H9 (cell line): ENCODE results near the gene PRR20D. TPM values are rescaled to one million over a fixed set of nuclear protein-coding genes. Genes with fewer than 3 reads are reported as not detected.

ENCODE experiments used
- DNase-seq: peaks from one replicate; pipeline ENCODE4 v3.0.0-alpha.2; 2017
- H2AFZ ChIP-seq: one replicate; pipeline ENCODE4 v1.6.1; 2013; ENCODE audit warnings: mild to moderate bottlenecking, low read length, control low read depth, moderate library complexity
- H2AK5ac ChIP-seq: 2 replicates; pipeline ENCODE4 v1.6.1; 2013; ENCODE audit warnings: low read length, control low read depth, mixed read lengths; ENCODE audit not compliant: insufficient read length
- H2BK120ac ChIP-seq: one replicate; pipeline ENCODE4 v1.6.1; 2013; ENCODE audit warnings: low read depth, mild to moderate bottlenecking, low read length, control low read depth, inconsistent platforms; ENCODE audit not compliant: poor library complexity, severe bottlenecking
- H2BK12ac ChIP-seq: 2 replicates; pipeline ENCODE4 v1.6.1; 2013; ENCODE audit warnings: low read length, control low read depth, mixed read lengths, low read depth; ENCODE audit not compliant: insufficient read length
- H2BK15ac ChIP-seq: 2 replicates; pipeline ENCODE4 v1.6.1; 2013; ENCODE audit warnings: low read depth, low read length, control low read depth
- H2BK20ac ChIP-seq: one replicate; pipeline ENCODE4 v1.6.1; 2013; ENCODE audit warnings: low read depth, mild to moderate bottlenecking, low read length, control low read depth, inconsistent platforms; ENCODE audit not compliant: poor library complexity, severe bottlenecking
- H2BK5ac ChIP-seq: 2 replicates; pipeline ENCODE4 v1.6.1; 2013; ENCODE audit warnings: low read length, control low read depth, mixed read lengths; ENCODE audit not compliant: insufficient read length
- H3K14ac ChIP-seq: 2 replicates; pipeline ENCODE4 v1.6.1; 2013; ENCODE audit warnings: low read length, control low read depth; ENCODE audit not compliant: insufficient read depth
- H3K18ac ChIP-seq: 2 replicates; pipeline ENCODE4 v1.6.1; 2013; ENCODE audit warnings: low read depth, mild to moderate bottlenecking, mixed read lengths, low read length, control low read depth; ENCODE audit not compliant: insufficient read length
- H3K23ac ChIP-seq: 2 replicates; pipeline ENCODE4 v1.6.1; 2013; ENCODE audit warnings: low read length, control low read depth, mixed read lengths, low read depth; ENCODE audit not compliant: insufficient read length
- H3K23me2 ChIP-seq: 2 replicates; pipeline ENCODE4 v1.6.1; 2013; ENCODE audit warnings: low read depth, mild to moderate bottlenecking, mixed read lengths, low read length, control low read depth; ENCODE audit not compliant: insufficient read length, poor library complexity, severe bottlenecking
- H3K27ac ChIP-seq: 2 replicates; pipeline ENCODE4 v1.5.1; 2013; ENCODE audit warnings: low read length, control low read depth, mixed read lengths, low read depth; ENCODE audit not compliant: insufficient read length
- H3K27me3 ChIP-seq: 2 replicates; pipeline ENCODE4 v1.6.1; 2013; ENCODE audit warnings: low read length, control low read depth, inconsistent platforms; ENCODE audit not compliant: insufficient read depth
- H3K4ac ChIP-seq: 2 replicates; pipeline ENCODE4 v1.6.1; 2013; ENCODE audit warnings: low read depth, mild to moderate bottlenecking, control low read depth, inconsistent platforms, low read length, moderate library complexity
- H3K4me1 ChIP-seq: 2 replicates; pipeline ENCODE4 v1.6.1; 2013; ENCODE audit warnings: low read length, control low read depth, inconsistent platforms; ENCODE audit not compliant: insufficient read depth
- H3K4me2 ChIP-seq: 2 replicates; pipeline ENCODE4 v1.6.1; 2013; ENCODE audit warnings: low read length, control low read depth, mixed read lengths; ENCODE audit not compliant: insufficient read length, insufficient read depth
- H3K56ac ChIP-seq: 2 replicates; pipeline ENCODE4 v1.6.1; 2013; ENCODE audit warnings: low read depth, mild to moderate bottlenecking, mixed read lengths, low read length, control low read depth; ENCODE audit not compliant: insufficient read length
- H3K79me1 ChIP-seq: 2 replicates; pipeline ENCODE4 v1.6.1; 2013; ENCODE audit warnings: low read depth, mild to moderate bottlenecking, moderate library complexity, low read length, control low read depth, inconsistent platforms; ENCODE audit not compliant: insufficient read depth, poor library complexity, severe bottlenecking
- H3K79me2 ChIP-seq: 2 replicates; pipeline ENCODE4 v1.6.1; 2013; ENCODE audit warnings: low read length, control low read depth, inconsistent platforms; ENCODE audit not compliant: insufficient read depth
- H3K9ac ChIP-seq: 2 replicates; pipeline ENCODE4 v1.6.1; 2013; ENCODE audit warnings: low read length, control low read depth, mixed read lengths; ENCODE audit not compliant: insufficient read length; ENCODE audit errors: extremely low read depth
- H3K9me3 ChIP-seq: one replicate; pipeline ENCODE4 v1.6.1; 2013; ENCODE audit warnings: low read depth, low read length, inconsistent platforms; ENCODE audit not compliant: control insufficient read depth
- H3T11ph ChIP-seq: one replicate; pipeline ENCODE4 v1.6.1; 2013; ENCODE audit warnings: mild to moderate bottlenecking, low read length, control low read depth, inconsistent platforms
- H4K20me1 ChIP-seq: one replicate; pipeline ENCODE4 v1.6.1; 2013; ENCODE audit not compliant: control insufficient read depth, insufficient read length, insufficient read depth
- H4K5ac ChIP-seq: 2 replicates; pipeline ENCODE4 v1.6.1; 2013; ENCODE audit warnings: low read depth, mild to moderate bottlenecking, mixed read lengths, low read length, control low read depth; ENCODE audit not compliant: insufficient read length
- H4K8ac ChIP-seq: replicated peaks from 2 replicates; pipeline ENCODE4 v1.6.1; 2013; ENCODE audit warnings: low read length, control low read depth, mixed read lengths, low read depth; ENCODE audit not compliant: insufficient read length
- H4K91ac ChIP-seq: 2 replicates; pipeline ENCODE4 v1.6.1; 2013; ENCODE audit warnings: low read depth, mild to moderate bottlenecking, moderate library complexity, mixed read lengths, low read length, control low read depth; ENCODE audit not compliant: insufficient read length
- H3K27ac Mint-ChIP-seq, 3 experiments: 2 replicates in 2 of 3; 3 replicates in 1 of 3; pipeline ENCODE4 v1.8.0; 2020 to 2021; ENCODE audit warnings: mixed read lengths in 3 of 3, mild to moderate bottlenecking in 1 of 3, moderate library complexity in 1 of 3
- H3K27me3 Mint-ChIP-seq: 2 replicates; pipeline ENCODE4 v1.8.0; 2021; ENCODE audit warnings: low read depth, mild to moderate bottlenecking, moderate library complexity, mixed read lengths
- H3K36me3 Mint-ChIP-seq, 3 experiments: 2 replicates in 2 of 3; 3 replicates in 1 of 3; pipeline ENCODE4 v1.8.0; 2020 to 2021; ENCODE audit warnings: low read depth in 3 of 3, mixed read lengths in 3 of 3; ENCODE audit not compliant: insufficient read depth in 1 of 3
- H3K4me1 Mint-ChIP-seq, 2 experiments: 2 replicates each; pipeline ENCODE4 v1.8.0; 2020; ENCODE audit warnings: mixed read lengths in 2 of 2
- H3K4me3 Mint-ChIP-seq, 2 experiments: 2 replicates in 1 of 2; 3 replicates in 1 of 2; pipeline ENCODE4 v1.8.0; 2020 to 2021; ENCODE audit warnings: mild to moderate bottlenecking in 2 of 2, mixed read lengths in 2 of 2, moderate library complexity in 1 of 2
- H3K9me3 Mint-ChIP-seq, 2 experiments: 2 replicates in 1 of 2; 3 replicates in 1 of 2; pipeline ENCODE4 v1.8.0; 2020; ENCODE audit warnings: mild to moderate bottlenecking in 2 of 2, mixed read lengths in 2 of 2, moderate library complexity in 1 of 2
- CTCF ChIP-seq: fragments of 200-600 bp; sonication (generic); conservative IDR thresholded peaks from 3 replicates; pipeline ENCODE4 v1.8.0; 2021; ENCODE audit warnings: antibody characterized with exemption, mild to moderate bottlenecking
- WGBS: extraction: QIAGEN DNeasy Blood & Tissue Kit; methylation state at CpG from one replicate; pipeline ENCODE4 v1.1.7; 2013; ENCODE audit warnings: missing lambda C conversion rate, low lambda C conversion rate, mixed read lengths; ENCODE audit not compliant: insufficient read length; ENCODE audit errors: extremely low coverage; 5-methylcytosine and 5-hydroxymethylcytosine counted together
- total RNA-seq: library from RNA; stranded (reverse); gene quantifications from 2 replicates; pipeline ENCODE4 v1.2.1, GENCODE V29; 2021

The PRR20D gene
- total RNA-seq, 1 experiment from 2014 or later, result not detected

GRCh38 chr13:57136093-57136492, 24.3 kb upstream of the PRR20D start:
- no CpG with 5 or more reads among the region's 2 CpGs for WGBS
- no peak overlapping the region for H2AFZ ChIP-seq

More at GRCh38 chr13:57136093-57136492, 24.3 kb upstream of the PRR20D start:
- no peak overlapping the region for H2BK5ac ChIP-seq
- H2BK12ac ChIP-seq, result no peak overlapping the region
- H3K79me2 ChIP-seq, result no peaks in the 10 kb centered on the region
- no peak for DNase-seq
- no peak overlapping the region for H4K5ac ChIP-seq
- no peak for TF ChIP-seq CTCF
- no peak overlapping the region for H3K56ac ChIP-seq
- H3K23ac ChIP-seq, result no peak overlapping the region
- no peak overlapping the region for H4K91ac ChIP-seq
- Mint-ChIP-seq H3K4me3 (no peak overlapping the region), H3K27ac (no peak overlapping the region), H3K27me3 (no peaks in the 10 kb centered on the region), H3K36me3 (no peaks in the 10 kb centered on the region; a peak in 1 of 7 replicates), H3K9me3 (0 out of 5 replicates have a peak, but pooled peaks cover 0 to 2% of the 10 kb centered on the region in 2 experiments), H3K4me1 (no peaks in the 10 kb centered on the region)
- H3K4ac ChIP-seq, result no peak overlapping the region
- H3K4me1 ChIP-seq, result no peaks in the 10 kb centered on the region
- no peaks in the 10 kb centered on the region for H3K23me2 ChIP-seq
- no peak overlapping the region for H4K8ac ChIP-seq
- no peak overlapping the region for H3K4me2 ChIP-seq
- no peak overlapping the region for H3T11ph ChIP-seq
- H4K20me1 ChIP-seq, result no peaks in the 10 kb centered on the region
- H3K9ac ChIP-seq, result no peak overlapping the region
- no peak overlapping the region for H3K27ac ChIP-seq
- no peaks in the 10 kb centered on the region for H3K27me3 ChIP-seq
- H2BK15ac ChIP-seq, result no peak overlapping the region
- no peak overlapping the region for H3K18ac ChIP-seq
- H3K9me3 ChIP-seq, result no peaks in the 10 kb centered on the region
- no peak overlapping the region for H3K14ac ChIP-seq
- H3K79me1 ChIP-seq, result no peaks in the 10 kb centered on the region
- H2BK120ac ChIP-seq, result no peak overlapping the region
- no peak overlapping the region for H2AK5ac ChIP-seq
- H2BK20ac ChIP-seq, result no peak overlapping the region
